ENCODE results near the gene RFFL.
"Not testable (repeated sequence)": the region's sequence is repeated elsewhere in the genome, so short reads cannot be mapped to it uniquely, and the experiment has no call there.

RFFL gene

DNA sequence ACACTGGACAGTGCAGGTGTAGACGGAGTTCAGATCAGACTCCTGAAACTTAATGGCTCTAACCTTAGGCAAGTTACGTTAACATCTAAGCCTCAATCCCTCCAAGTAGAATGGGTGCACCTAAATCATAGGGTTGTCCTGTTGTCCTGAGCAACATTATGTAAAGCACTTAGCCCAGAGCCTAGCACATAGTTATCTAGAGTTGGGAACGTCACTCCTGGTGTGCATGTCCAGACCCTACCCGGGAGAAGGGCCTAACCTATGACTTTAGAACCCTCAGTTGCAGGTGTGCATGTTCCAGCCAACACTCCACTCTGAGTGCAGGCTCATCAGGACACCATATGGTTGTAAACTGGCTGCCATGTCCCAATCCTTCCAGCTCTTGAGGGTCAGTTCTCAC lies 57.2 kb downstream of the RFFL start:
- DNase-seq (ENCODE audit: low read depth) = no peak

- no peak for DNase-seq (ENCODE audit: low read depth)
Observed at GRCh38 chr17:35003778-35004177, 59.7 kb downstream of the RFFL start.

- no peak for DNase-seq (ENCODE audit: low read depth)
Observed at GRCh38 chr17:35002876-35003551, 60.5 kb downstream of the RFFL start.

GRCh38 chr17:35001549-35001948 lies 62.0 kb downstream of the RFFL start:
- DNase-seq (ENCODE audit: low read depth) = no peak

DNA sequence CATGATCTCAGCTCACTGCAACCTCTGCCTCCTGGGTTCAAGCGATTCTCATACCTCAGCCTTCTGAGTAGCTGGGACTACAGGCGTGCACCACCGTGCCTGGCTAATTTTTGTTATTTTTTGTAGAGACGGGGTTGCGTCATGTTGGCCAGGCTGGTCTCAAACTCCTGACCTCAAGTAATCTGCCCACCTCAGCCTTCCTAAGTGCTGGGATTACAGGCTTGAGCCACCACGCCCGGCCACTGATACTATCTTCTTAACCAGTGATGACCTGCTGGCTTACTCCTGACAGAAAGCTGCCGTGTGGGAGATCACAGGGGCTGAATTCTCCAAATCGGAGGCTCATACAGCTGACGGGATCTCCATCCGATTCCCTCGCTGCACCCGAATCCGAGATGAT lies 62.5 kb downstream of the RFFL start:
- not testable (repeated sequence) for DNase-seq (ENCODE audit: low read depth)

DNA sequence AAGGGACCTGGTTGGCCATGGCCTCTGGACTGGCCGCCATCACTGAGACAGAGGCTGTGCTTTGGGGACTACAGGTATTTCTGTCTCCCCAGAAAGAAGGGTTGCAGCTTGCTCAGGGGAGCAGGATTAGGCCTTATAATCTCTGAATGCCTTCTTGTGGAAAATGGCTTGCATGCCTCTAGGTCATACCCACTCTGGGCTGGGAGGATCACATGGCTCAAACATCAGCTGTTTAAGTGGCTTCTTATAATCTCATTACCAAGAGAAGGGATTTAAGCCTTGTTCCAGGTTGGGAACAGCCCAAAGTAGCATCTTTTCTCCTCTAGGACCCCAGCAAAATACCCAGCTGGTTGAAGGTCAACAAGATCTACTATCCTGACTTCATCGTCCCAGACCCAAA lies 64.1 kb downstream of the RFFL start:
- no peak for DNase-seq (ENCODE audit: low read depth)

- peak; percentile 49 for DNase-seq (ENCODE audit: low read depth)
Observed at GRCh38 chr17:34998205-34998604, 65.3 kb downstream of the RFFL start.

DNA sequence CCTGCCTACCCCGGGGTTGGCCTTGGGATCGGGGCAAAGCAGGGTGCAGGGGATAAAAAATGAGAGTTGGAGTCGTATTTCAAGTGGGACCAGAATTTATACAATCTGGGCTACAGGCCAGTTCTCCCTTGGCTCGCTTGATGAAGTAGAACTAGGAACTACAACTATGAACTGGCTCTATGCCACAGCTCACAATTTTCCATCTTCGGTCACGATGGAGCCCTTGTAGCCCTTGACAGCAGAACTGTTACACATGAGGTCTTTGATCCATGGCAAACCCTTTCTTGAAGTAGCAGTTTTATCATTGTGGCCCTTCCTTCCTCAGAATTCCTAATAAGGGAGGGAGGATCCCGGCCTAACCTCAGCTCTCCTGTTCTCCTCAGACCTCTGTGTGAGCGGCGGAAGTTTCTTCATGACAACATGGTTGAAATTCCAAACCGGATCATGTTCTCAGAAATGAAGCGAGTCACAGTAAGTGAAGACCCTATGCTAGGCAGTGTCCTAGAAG lies 66.1 kb downstream of the RFFL start:
- DNase-seq (ENCODE audit: low read depth) = no peak

DNA sequence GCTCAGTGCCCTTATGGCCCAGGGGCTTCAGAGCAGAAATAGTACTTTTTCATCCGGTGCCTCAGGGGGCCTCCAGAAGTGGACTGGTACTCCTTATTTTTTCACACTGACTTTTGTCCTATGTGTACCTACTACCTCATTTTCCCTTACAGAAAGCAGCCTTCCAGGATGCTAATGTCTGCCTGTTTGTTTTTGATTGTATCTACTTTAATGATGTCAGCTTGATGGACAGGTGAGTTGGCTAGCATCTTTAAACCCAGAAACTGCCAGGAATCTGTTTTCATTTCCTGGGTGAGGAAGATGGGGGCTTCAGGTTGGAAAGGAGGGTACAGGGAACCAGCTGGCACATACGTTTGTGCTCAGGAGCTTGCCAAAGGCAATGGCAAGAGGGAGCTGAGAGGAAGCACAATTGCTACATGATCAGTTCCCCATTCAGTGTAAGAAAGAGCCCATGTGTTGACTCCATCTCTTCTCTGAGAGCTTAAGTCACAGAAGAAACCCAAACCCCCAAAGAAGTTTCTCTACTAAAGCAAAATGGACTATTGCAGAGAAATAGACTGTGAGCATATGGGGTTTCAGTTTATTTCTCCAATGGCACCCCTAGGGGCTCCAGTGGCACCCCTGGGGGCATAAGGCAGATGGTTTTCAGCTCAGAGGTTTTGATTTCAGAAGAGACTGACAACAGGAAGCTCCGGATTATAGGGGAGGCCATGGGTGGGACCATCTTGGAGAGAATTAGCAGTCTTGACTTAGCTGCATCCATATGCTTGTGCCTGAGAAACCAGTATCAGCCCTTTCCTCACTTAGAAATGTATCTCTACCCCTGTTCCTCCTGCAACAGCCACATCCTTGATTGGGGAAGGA lies 66.9 kb downstream of the RFFL start:
- no peak for DNase-seq (ENCODE audit: low read depth)

DNA sequence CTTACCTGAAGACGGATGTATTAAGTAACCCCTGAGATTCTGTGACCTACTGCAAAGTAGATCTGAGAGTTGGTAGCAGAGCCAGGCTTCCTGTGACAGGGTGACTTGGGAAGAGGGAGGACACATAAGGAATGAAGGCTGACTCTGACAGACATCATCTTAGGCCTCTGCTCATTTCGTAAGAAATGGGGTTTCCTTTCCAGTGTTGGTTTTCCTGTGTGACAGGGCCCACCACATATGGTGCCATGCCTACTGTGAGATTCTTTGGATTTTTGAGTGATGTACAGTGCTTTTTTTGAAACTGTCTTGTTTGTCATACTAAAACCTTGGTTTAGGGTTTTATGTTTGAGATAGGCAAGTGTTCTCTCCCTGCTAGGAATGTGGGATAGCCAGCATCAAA lies 70.5 kb downstream of the RFFL start:
- DNase-seq (ENCODE audit: low read depth) = no peak

- no peak for DNase-seq (ENCODE audit: low read depth)
Observed at GRCh38 chr17:34991606-34992005, 71.9 kb downstream of the RFFL start.

DNA sequence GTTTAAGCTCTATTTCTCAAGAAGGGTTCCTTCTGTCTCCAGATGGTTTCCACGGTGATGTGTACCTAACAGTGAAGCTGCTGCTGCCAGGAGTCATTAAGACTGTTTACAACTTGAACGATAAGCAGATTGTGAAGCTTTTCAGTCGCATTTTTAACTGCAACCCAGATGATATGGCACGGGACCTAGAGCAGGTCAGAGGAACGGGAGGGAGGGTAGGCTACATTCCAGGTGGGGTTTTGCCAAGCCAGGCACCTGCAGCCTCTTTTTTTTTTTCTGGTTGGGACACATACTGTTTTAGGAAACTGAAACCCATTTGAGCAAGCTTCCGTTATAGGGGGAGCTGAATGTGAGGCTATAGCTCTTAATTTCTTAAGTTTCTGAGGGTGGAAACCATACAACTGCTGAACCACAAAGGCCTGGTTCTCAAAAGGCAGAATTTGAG lies 72.6 kb downstream of the RFFL start:
- no peak for DNase-seq (ENCODE audit: low read depth)

DNA sequence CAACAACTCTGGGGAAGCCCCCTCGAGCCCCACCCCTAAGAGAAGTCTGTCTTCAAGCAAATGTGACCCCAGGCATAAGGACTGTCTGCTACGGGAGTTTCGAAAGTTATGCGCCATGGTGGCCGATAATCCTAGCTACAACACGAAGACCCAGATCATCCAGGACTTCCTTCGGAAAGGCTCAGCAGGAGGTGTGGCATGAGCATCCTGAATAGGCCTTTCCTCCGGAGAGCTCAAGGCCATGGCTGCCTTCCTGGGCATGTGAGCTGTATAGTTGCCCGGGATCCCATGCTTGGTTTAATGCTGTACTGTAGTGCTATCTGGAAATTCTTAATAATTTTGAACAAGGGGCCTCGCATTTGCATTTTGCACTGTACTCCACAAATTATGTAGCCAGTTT lies 74.0 kb downstream of the RFFL start:
- no peak for DNase-seq (ENCODE audit: low read depth)

GRCh38 chr17:34988644-34989043 lies 74.9 kb downstream of the RFFL start:
- DNase-seq (ENCODE audit: low read depth) = no peak

DNA sequence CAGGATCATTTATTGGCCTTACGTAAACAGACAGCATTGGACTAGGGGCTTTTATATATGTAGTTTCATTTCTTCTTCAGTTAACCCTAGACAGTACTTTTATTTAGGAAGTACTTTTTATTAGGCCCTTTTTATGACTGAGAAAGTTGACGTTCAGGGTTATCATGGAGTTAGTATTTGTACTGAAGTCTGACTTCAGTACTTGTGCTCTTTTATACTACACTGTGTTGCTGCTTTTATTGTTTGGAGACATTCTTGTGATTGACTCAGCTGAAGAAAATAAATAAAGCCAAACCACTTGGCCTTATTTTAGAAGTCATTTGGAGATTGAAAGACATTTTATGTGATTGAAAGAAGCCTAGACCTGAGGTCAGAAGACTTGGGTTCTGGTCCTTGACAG lies 76.3 kb downstream of the RFFL start:
- DNase-seq (ENCODE audit: low read depth) = no peak

DNA sequence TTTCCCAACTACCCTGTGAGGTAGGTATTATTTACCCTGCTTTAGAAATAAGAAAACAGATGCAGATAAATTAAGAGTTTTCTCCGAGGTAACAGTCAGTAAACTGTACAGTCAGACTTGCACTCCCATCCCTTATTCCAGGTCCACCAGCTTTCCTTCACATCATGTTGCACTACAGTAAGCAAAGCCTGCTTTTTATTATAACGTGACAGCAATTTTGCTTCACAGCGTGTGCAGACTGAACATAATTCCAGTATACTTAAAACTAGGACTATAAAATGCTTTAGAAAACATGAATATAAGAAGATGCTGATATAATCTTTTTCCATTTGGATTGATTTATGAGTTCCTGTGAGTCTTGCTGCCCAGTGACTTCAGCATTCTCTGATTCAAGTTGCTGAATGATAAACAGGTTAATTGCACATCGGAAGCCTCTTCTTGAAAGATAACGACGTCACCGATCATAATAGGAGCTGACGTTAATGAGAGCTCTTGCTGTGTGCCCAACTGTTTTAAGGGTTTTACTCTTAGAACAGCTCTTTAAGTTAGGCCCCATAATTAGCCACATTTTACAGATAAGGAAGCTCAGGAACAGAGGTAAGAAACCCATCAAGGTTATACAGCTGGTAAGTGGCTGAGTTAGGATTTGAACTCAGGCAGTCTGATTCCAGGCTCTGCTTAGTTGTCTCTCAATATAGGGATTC lies 81.8 kb downstream of the RFFL start:
- DNase-seq (ENCODE audit: low read depth) = no peak

GRCh38 chr17:34980681-34981537 lies 82.6 kb downstream of the RFFL start:
- peak; percentile 66 for DNase-seq (ENCODE audit: low read depth)

DNA sequence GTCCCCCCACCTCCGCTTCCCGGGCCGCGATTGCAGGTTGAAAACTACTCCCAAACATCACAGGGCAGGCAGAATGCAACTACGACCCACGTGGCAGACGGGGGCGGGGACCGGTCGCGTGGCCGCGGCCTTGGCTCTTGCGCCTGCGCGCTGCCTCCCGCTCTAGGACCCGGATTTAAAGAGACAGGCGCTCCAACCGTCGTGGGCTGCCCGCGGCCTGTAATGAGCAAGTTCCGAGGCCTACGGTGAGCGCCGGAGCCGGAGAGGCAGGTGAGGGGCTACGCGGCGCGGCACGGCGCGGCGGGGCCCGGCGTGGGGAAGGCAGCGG lies 83.2 kb downstream of the RFFL start, which contains the start of gene LIG3:
Gene LIG3 (plus strand): TSS at position 160 of the 328 bp plus-strand sequence. CDS start 2,494 bp downstream, outside the sequence.
- peak; percentile 86 for DNase-seq (ENCODE audit: low read depth)

GRCh38 chr17:34979650-34980352 lies 83.7 kb downstream of the RFFL start:
- DNase-seq (ENCODE audit: low read depth) = no peak

- DNase-seq (ENCODE audit: low read depth) = no peak
Observed at GRCh38 chr17:34979153-34979552, 84.4 kb downstream of the RFFL start.

Data from T-helper 22 cell (primary cell).